GM19351 (cell line): Measurements from ENCODE around the gene FCAMR.

Source experiments
- ATAC-seq: cut with Tn5 transposase; IDR thresholded peaks from one replicate; pipeline ENCODE4 v1.9.1; 2021; ENCODE audit warnings: mild to moderate bottlenecking, moderate library complexity; ENCODE audit not compliant: unreplicated experiment

FCAMR gene

GRCh38 chr1:206912445-206913095 is 57.7 kb downstream of the FCAMR start:
- peak; percentile 57 for ATAC-seq

- ATAC-seq = no peak
Measured at GRCh38 chr1:206911064-206911663, 59.1 kb downstream of the FCAMR start.

GRCh38 chr1:206909883-206910318 is 60.4 kb downstream of the FCAMR start:
- ATAC-seq = no peak

GRCh38 chr1:206909161-206909882 is 60.9 kb downstream of the FCAMR start:
- ATAC-seq = no peak

GRCh38 chr1:206908038-206908437 is 62.2 kb downstream of the FCAMR start:
- no peak for ATAC-seq
